Measurements from ENCODE around the gene MBNL1. TPM values are rescaled to one million over a fixed set of nuclear protein-coding genes. Genes with fewer than 3 reads are reported as not detected.
A peak's percentile ranks its signal among the peaks of the same experiment; 100 is the strongest.

The MBNL1 gene
- total and polyA plus RNA-seq, 4 donors = 25.8 to 121 (median 71.9) TPM

- no CpG with 5 or more reads among the region's 5 CpGs for WGBS (ENCODE audit: insufficient coverage)
- DNase-seq (ENCODE audit: low read depth in 4 of 6, low spot score in 6 of 6) = no peak
- Histone ChIP-seq H3K4me1 (ENCODE audit: control insufficient read depth, insufficient read depth, low read length) (no peaks in the 10 kb centered on the region), H3K27ac (ENCODE audit: low read depth, low read length) (no peak overlapping the region), H3K9me3 (ENCODE audit: control insufficient read depth, insufficient read depth, low read length) (no peaks in the 10 kb centered on the region), H3K36me3 (ENCODE audit: control insufficient read depth, insufficient read depth, low read length) (no peaks in the 10 kb centered on the region), H3K27me3 (ENCODE audit: control insufficient read depth, insufficient read depth, low read length) (no peaks in the 10 kb centered on the region), H3K4me3 (ENCODE audit: low read depth, low read length) (no peak overlapping the region)
These were observed 22.5 kb downstream of the MBNL1 start for GRCh38 chr3:152291238-152291637.

- H3K9me3 ChIP-seq (ENCODE audit: control insufficient read depth, insufficient read depth, low read length) = no peaks in the 10 kb centered on the region
- WGBS (ENCODE audit: insufficient coverage) = 69% methylated on average over 2 of the region's 4 CpGs
- H3K27me3 ChIP-seq (ENCODE audit: control insufficient read depth, insufficient read depth, low read length) = no peaks in the 10 kb centered on the region
- no peaks in the 10 kb centered on the region for H3K36me3 ChIP-seq (ENCODE audit: control insufficient read depth, insufficient read depth, low read length)
- H3K4me3 ChIP-seq (ENCODE audit: low read depth, low read length) = no peak overlapping the region
- DNase-seq (ENCODE audit: low read depth in 4 of 6, low spot score in 6 of 6) = no peak
- H3K27ac ChIP-seq (ENCODE audit: low read depth, low read length) = no peak overlapping the region
- H3K4me1 ChIP-seq (ENCODE audit: control insufficient read depth, insufficient read depth, low read length) = no peaks in the 10 kb centered on the region
These were observed 22.9 kb downstream of the MBNL1 start for GRCh38 chr3:152291649-152292066.

- no peaks in the 10 kb centered on the region for H3K27me3 ChIP-seq (ENCODE audit: control insufficient read depth, insufficient read depth, low read length)
- WGBS (ENCODE audit: insufficient coverage) = 40% methylated on average over 2 of the region's 3 CpGs
- H3K27ac ChIP-seq (ENCODE audit: low read depth, low read length) = no peak overlapping the region
- no peak overlapping the region for H3K4me3 ChIP-seq (ENCODE audit: low read depth, low read length)
- H3K4me1 ChIP-seq (ENCODE audit: control insufficient read depth, insufficient read depth, low read length) = peaks cover 1% of the 10 kb centered on the region
- no peaks in the 10 kb centered on the region for H3K36me3 ChIP-seq (ENCODE audit: control insufficient read depth, insufficient read depth, low read length)
- H3K9me3 ChIP-seq (ENCODE audit: control insufficient read depth, insufficient read depth, low read length) = no peaks in the 10 kb centered on the region
- peak in 1 of 6 donors; percentile 53 for DNase-seq (ENCODE audit: low read depth in 4 of 6, low spot score in 6 of 6)
These were observed 23.6 kb downstream of the MBNL1 start for GRCh38 chr3:152292366-152292765.

GRCh38 chr3:152293347-152294006 is 24.7 kb downstream of the MBNL1 start:
- no CpG with 5 or more reads among the region's 1 CpG for WGBS (ENCODE audit: insufficient coverage)
- no peaks in the 10 kb centered on the region for H3K36me3 ChIP-seq (ENCODE audit: control insufficient read depth, insufficient read depth, low read length)
- H3K9me3 ChIP-seq (ENCODE audit: control insufficient read depth, insufficient read depth, low read length) = no peaks in the 10 kb centered on the region
- peaks cover 5% of the 10 kb centered on the region for H3K4me1 ChIP-seq (ENCODE audit: control insufficient read depth, insufficient read depth, low read length)
- H3K27ac ChIP-seq (ENCODE audit: low read depth, low read length) = no peak overlapping the region
- no peaks in the 10 kb centered on the region for H3K27me3 ChIP-seq (ENCODE audit: control insufficient read depth, insufficient read depth, low read length)
- no peak overlapping the region for H3K4me3 ChIP-seq (ENCODE audit: low read depth, low read length)
- no peak for DNase-seq (ENCODE audit: low read depth in 4 of 6, low spot score in 6 of 6)

DNA sequence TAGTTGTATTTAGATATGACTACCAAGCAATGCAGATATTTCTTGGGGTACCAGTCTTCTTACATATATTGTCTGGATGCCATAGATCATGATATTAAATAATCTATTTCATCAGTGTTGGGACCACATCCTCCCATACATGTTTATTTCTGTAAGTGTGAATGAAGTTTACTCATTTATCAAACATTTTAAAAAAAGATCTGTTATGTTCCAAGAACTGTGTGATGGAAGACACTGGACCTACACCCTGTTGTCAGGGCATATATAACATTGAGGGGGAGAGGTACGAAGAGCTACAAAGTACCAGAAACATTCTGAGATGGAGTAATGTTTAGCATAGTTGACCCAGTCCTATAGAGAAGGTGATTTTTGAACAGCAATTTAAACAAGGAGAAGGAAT is 26.6 kb downstream of the MBNL1 start:
- Histone ChIP-seq H3K36me3 (ENCODE audit: control insufficient read depth, insufficient read depth, low read length) (no peaks in the 10 kb centered on the region), H3K27ac (ENCODE audit: low read depth, low read length) (no peak overlapping the region), H3K4me1 (ENCODE audit: control insufficient read depth, insufficient read depth, low read length) (peaks cover 5% of the 10 kb centered on the region), H3K4me3 (ENCODE audit: low read depth, low read length) (no peak overlapping the region), H3K27me3 (ENCODE audit: control insufficient read depth, insufficient read depth, low read length) (no peaks in the 10 kb centered on the region), H3K9me3 (ENCODE audit: control insufficient read depth, insufficient read depth, low read length) (no peaks in the 10 kb centered on the region)
- DNase-seq (ENCODE audit: low read depth in 4 of 6, low spot score in 6 of 6) = no peak
- no CpG with 5 or more reads among the region's 1 CpG for WGBS (ENCODE audit: insufficient coverage)

DNA sequence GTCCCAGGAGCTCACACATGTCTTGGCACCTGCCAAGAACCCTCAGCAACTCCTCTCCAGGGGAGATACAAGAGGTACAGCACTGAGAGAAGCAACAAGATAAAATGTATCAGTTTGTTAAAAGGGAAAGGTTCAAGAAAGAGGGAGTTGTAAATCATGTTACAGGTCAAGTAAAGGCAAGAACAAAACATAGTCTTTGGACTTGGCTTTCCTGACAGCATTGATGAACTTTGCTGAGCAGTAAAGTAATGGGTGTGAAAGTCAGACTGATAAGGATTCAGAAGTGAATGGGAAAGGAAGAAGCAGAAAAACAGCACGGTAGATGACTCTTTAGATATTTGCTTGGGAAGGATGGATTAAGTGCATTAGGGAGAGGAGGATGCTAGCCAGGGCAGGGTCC is 27.1 kb downstream of the MBNL1 start:
- DNase-seq (ENCODE audit: low read depth in 4 of 6, low spot score in 6 of 6) = no peak
- H3K27me3 ChIP-seq (ENCODE audit: control insufficient read depth, insufficient read depth, low read length) = no peaks in the 10 kb centered on the region
- H3K9me3 ChIP-seq (ENCODE audit: control insufficient read depth, insufficient read depth, low read length) = no peaks in the 10 kb centered on the region
- WGBS (ENCODE audit: insufficient coverage) = 100% methylated on average over 1 of the region's 1 CpG
- no peak overlapping the region for H3K27ac ChIP-seq (ENCODE audit: low read depth, low read length)
- H3K4me1 ChIP-seq (ENCODE audit: control insufficient read depth, insufficient read depth, low read length) = peaks cover 5% of the 10 kb centered on the region
- H3K36me3 ChIP-seq (ENCODE audit: control insufficient read depth, insufficient read depth, low read length) = no peaks in the 10 kb centered on the region
- no peak overlapping the region for H3K4me3 ChIP-seq (ENCODE audit: low read depth, low read length)

- DNase-seq (ENCODE audit: low read depth in 4 of 6, low spot score in 6 of 6) = no peak
- H3K4me3 ChIP-seq (ENCODE audit: low read depth, low read length) = no peak overlapping the region
- no peak overlapping the region for H3K27ac ChIP-seq (ENCODE audit: low read depth, low read length)
- no peaks in the 10 kb centered on the region for H3K9me3 ChIP-seq (ENCODE audit: control insufficient read depth, insufficient read depth, low read length)
- WGBS (ENCODE audit: insufficient coverage) = 50% methylated on average over 1 of the region's 3 CpGs
- H3K27me3 ChIP-seq (ENCODE audit: control insufficient read depth, insufficient read depth, low read length) = no peaks in the 10 kb centered on the region
- no peaks in the 10 kb centered on the region for H3K36me3 ChIP-seq (ENCODE audit: control insufficient read depth, insufficient read depth, low read length)
- H3K4me1 ChIP-seq (ENCODE audit: control insufficient read depth, insufficient read depth, low read length) = peaks cover 5% of the 10 kb centered on the region
These were observed 27.7 kb downstream of the MBNL1 start for GRCh38 chr3:152296382-152296781.

- Histone ChIP-seq H3K4me1 (ENCODE audit: control insufficient read depth, insufficient read depth, low read length) (peaks cover 5% of the 10 kb centered on the region), H3K27ac (ENCODE audit: low read depth, low read length) (no peak overlapping the region), H3K4me3 (ENCODE audit: low read depth, low read length) (no peak overlapping the region), H3K27me3 (ENCODE audit: control insufficient read depth, insufficient read depth, low read length) (no peaks in the 10 kb centered on the region), H3K36me3 (ENCODE audit: control insufficient read depth, insufficient read depth, low read length) (no peaks in the 10 kb centered on the region), H3K9me3 (ENCODE audit: control insufficient read depth, insufficient read depth, low read length) (no peaks in the 10 kb centered on the region)
- no peak for DNase-seq (ENCODE audit: low read depth in 4 of 6, low spot score in 6 of 6)
- 100% methylated on average over 1 of the region's 1 CpG for WGBS (ENCODE audit: insufficient coverage)
These were observed 28.2 kb downstream of the MBNL1 start for GRCh38 chr3:152296971-152297370.

DNA sequence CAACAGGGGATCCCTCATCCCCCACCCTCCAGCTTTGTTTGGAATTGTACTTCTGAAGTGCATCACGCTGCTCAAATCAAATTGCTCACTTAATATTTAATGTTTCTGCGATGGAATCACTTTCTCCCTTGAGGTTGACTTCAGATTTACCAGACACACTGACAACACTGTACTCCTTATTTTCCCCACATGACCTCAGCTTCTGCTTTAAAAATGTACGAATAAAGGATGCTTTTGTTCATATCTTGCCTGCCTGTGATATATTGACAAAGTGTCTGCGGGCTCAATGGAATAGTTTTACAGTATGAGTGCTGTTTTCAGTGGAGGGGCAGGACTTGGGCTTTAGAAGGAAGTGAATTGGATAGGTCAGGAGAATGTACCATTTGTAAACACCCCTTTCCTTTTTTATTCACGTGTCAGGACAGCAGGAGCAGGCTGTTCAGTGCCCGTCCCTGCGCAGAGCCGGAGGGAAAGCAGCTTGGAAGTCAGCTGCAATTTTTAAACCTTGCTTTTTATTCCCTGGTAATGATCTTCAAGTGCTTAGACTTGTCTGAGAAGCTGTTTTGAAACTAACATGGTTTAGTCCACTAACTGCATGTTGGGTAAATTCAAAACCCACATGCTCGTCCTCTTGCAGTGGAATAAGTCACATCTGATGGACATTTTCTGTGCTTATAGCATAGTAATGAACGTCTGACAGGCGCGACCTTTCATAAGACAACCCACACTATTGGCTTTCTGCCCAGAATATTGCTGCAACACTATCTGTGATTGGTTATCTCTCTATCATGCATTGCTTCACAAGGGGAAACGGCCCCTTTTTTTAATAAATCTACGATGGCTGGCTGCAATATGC is 29.9 kb downstream of the MBNL1 start:
- WGBS (ENCODE audit: insufficient coverage) = 23% methylated on average over 5 of the region's 14 CpGs

More for the DNA sequence above, 29.9 kb downstream of the MBNL1 start:
- H3K27me3 ChIP-seq (ENCODE audit: control insufficient read depth, insufficient read depth, low read length) = no peaks in the 10 kb centered on the region
- peaks cover 5% of the 10 kb centered on the region for H3K4me1 ChIP-seq (ENCODE audit: control insufficient read depth, insufficient read depth, low read length)
- H3K36me3 ChIP-seq (ENCODE audit: control insufficient read depth, insufficient read depth, low read length) = no peaks in the 10 kb centered on the region
- H3K27ac ChIP-seq (ENCODE audit: low read depth, low read length) = peak overlapping the region; percentile 98
- H3K4me3 ChIP-seq (ENCODE audit: low read depth, low read length) = peak overlapping the region; percentile 69
- no peaks in the 10 kb centered on the region for H3K9me3 ChIP-seq (ENCODE audit: control insufficient read depth, insufficient read depth, low read length)
- DNase-seq (ENCODE audit: low read depth in 4 of 6, low spot score in 6 of 6) = peak; percentile 67 to 97 (median 80)

Data from spinal cord (tissue), 10 donors.